Uterus (tissue), 2 donors: ENCODE results near the gene OSBPL9.

Source experiments
- CTCF ChIP-seq, 4 experiments: fragments of 200-600 bp in 2 of 4; fragments of 450-650 bp in 2 of 4; sonication (generic) in 2 of 4; IDR thresholded peaks; one replicate each; pipeline ENCODE4 v1.5.1; 2016 to 2019; ENCODE audit warnings: antibody characterized with exemption in 4 of 4, mild to moderate bottlenecking in 2 of 4, moderate library complexity in 1 of 4
- POLR2A ChIP-seq, 2 donors: fragments of 450-650 bp; IDR thresholded peaks; one replicate each; pipeline ENCODE4 v1.6.1; 2016; ENCODE audit warnings: antibody characterized with exemption in 2 of 2, mild to moderate bottlenecking in 1 of 2, moderate library complexity in 1 of 2

DNA sequence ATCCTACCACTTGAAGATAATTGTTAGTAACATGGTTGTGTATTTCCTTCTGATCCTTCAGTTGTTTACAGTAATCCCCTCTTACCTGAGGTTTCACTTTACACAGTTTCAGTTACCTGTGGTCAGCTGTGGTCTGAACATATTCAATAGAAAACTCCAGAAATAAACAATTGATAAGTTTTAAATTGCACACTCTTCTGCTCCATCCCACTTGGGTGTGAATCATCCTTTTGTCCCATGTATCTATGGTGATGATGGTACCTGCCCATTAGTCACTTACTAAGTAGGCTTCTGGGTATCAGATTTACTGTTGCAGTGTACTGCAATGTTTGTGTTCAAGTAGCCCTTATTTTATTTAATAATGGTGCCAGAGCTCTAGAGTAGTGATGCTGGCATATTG lies 62.5 kb downstream of the OSBPL9 start:
- TF ChIP-seq CTCF (IDR thresholded peaks at IDR 0.05) (no peak), POLR2A (IDR thresholded peaks at IDR 0.05) (no peak)
